ENCODE data around the gene SLC41A2. TPM values are rescaled to one million over a fixed set of nuclear protein-coding genes. Genes with fewer than 3 reads are reported as not detected.

Gene SLC41A2
- total RNA-seq, 1 donor from 2014 or later, result 11.9 TPM

GRCh38 chr12:104930388-104931326 lies 27.4 kb downstream of the SLC41A2 start:
- no peaks in the 10 kb centered on the region for H3K9me3 Mint-ChIP-seq
- no peak overlapping the region for H3K4me2 ChIP-seq
- H3K9ac ChIP-seq, result no peak overlapping the region

GRCh38 chr12:104929977-104930376 lies 28.1 kb downstream of the SLC41A2 start:
- Histone ChIP-seq H3K4me3 (no peak overlapping the region), H3K27ac (no peak overlapping the region), H4K20me1 (ENCODE audit: low read depth) (no peaks in the 10 kb centered on the region), H3K9ac (no peak overlapping the region), H3K79me2 (ENCODE audit: low read depth) (no peaks in the 10 kb centered on the region), H3K4me1 (no peaks in the 10 kb centered on the region), H3K9me3 (ENCODE audit: low read depth) (no peaks in the 10 kb centered on the region), H3K36me3 (no peaks in the 10 kb centered on the region), H3F3A (ENCODE audit: low read depth) (no peaks in the 10 kb centered on the region), H2AFZ (replicated peaks) (no peak overlapping the region), H3K4me2 (no peak overlapping the region), H3K27me3 (no peaks in the 10 kb centered on the region)
- no peak overlapping the region for H3K27ac Mint-ChIP-seq
- no peaks in the 10 kb centered on the region for H3K4me1 Mint-ChIP-seq
- H3K4me3 Mint-ChIP-seq, result no peak overlapping the region
- H3K27me3 Mint-ChIP-seq (ENCODE audit: insufficient read depth, low read depth), result no peaks in the 10 kb centered on the region
- H3K36me3 Mint-ChIP-seq, result no peaks in the 10 kb centered on the region
- H3K9me3 Mint-ChIP-seq, result no peaks in the 10 kb centered on the region
- no peak for DNase-seq (ENCODE audit: low spot score)
- no peak for TF ChIP-seq EZH2 (IDR thresholded peaks at IDR 0.05)
- TF ChIP-seq CTCF (IDR thresholded peaks at IDR 0.05), result no peak
- no peak for TF ChIP-seq EZH2phosphoT487 (IDR thresholded peaks at IDR 0.05)

More at GRCh38 chr12:104930388-104931326, 27.4 kb downstream of the SLC41A2 start:
- H3K9me3 ChIP-seq (ENCODE audit: low read depth), result no peaks in the 10 kb centered on the region
- no peaks in the 10 kb centered on the region for H4K20me1 ChIP-seq (ENCODE audit: low read depth)
- DNase-seq (ENCODE audit: low spot score), result no peak
- no peaks in the 10 kb centered on the region for H3K36me3 Mint-ChIP-seq
- H3K27ac ChIP-seq, result no peak overlapping the region
- H3K27ac Mint-ChIP-seq, result no peak overlapping the region
- H3K79me2 ChIP-seq (ENCODE audit: low read depth), result no peaks in the 10 kb centered on the region
- no peaks in the 10 kb centered on the region for H3K27me3 ChIP-seq
- no peaks in the 10 kb centered on the region for H3K4me1 Mint-ChIP-seq
- H3K4me3 ChIP-seq, result no peak overlapping the region
- H3K36me3 ChIP-seq, result no peaks in the 10 kb centered on the region
- H3K27me3 Mint-ChIP-seq (ENCODE audit: insufficient read depth, low read depth), result no peaks in the 10 kb centered on the region
- no peak for TF ChIP-seq EZH2 (IDR thresholded peaks at IDR 0.05)
- TF ChIP-seq EZH2phosphoT487 (IDR thresholded peaks at IDR 0.05), result no peak
- TF ChIP-seq CTCF (IDR thresholded peaks at IDR 0.05), result no peak
- H3K4me1 ChIP-seq, result no peaks in the 10 kb centered on the region
- no peak overlapping the region for H3K4me3 Mint-ChIP-seq
- no peak overlapping the region for H2AFZ ChIP-seq (replicated peaks)
- H3F3A ChIP-seq (ENCODE audit: low read depth), result no peaks in the 10 kb centered on the region

- Histone ChIP-seq H2AFZ (replicated peaks) (no peak overlapping the region), H3K27me3 (no peaks in the 10 kb centered on the region), H4K20me1 (ENCODE audit: low read depth) (no peaks in the 10 kb centered on the region), H3K79me2 (ENCODE audit: low read depth) (no peaks in the 10 kb centered on the region), H3K4me3 (no peak overlapping the region), H3K4me2 (no peak overlapping the region), H3K9ac (no peak overlapping the region), H3K36me3 (no peaks in the 10 kb centered on the region), H3K4me1 (no peaks in the 10 kb centered on the region), H3K27ac (no peak overlapping the region), H3K9me3 (ENCODE audit: low read depth) (no peaks in the 10 kb centered on the region), H3F3A (ENCODE audit: low read depth) (no peaks in the 10 kb centered on the region)
- Mint-ChIP-seq H3K27ac (no peak overlapping the region), H3K4me1 (no peaks in the 10 kb centered on the region), H3K9me3 (no peaks in the 10 kb centered on the region), H3K27me3 (ENCODE audit: insufficient read depth, low read depth) (no peaks in the 10 kb centered on the region), H3K4me3 (no peak overlapping the region), H3K36me3 (no peaks in the 10 kb centered on the region)
- no peak for TF ChIP-seq EZH2phosphoT487 (IDR thresholded peaks at IDR 0.05)
- TF ChIP-seq CTCF (IDR thresholded peaks at IDR 0.05), result no peak
- TF ChIP-seq EZH2 (IDR thresholded peaks at IDR 0.05), result no peak
- no peak for DNase-seq (ENCODE audit: low spot score)
These were observed 28.7 kb downstream of the SLC41A2 start for GRCh38 chr12:104929368-104929767.

Measured in neural progenitor cell (in vitro differentiated cells).